KOPT-K1 (cell line): ENCODE results near the gene PLEKHD1.
"Not testable (repeated sequence)": the region's sequence is repeated elsewhere in the genome, so short reads cannot be mapped to it uniquely, and the experiment has no call there.

ENCODE experiments used
- H3K27ac ChIP-seq: fragments of 200-600 bp; sonication (generic); 2 replicates; pipeline ENCODE4 v1.5.1; 2016; ENCODE audit warnings: antibody characterized with exemption, mild to moderate bottlenecking, low read depth, low read length; ENCODE audit not compliant: poor library complexity, severe bottlenecking
- H3K36me3 ChIP-seq: fragments of 200-600 bp; sonication (generic); 2 replicates; pipeline ENCODE4 v1.5.1; 2017; ENCODE audit warnings: antibody characterized with exemption, mild to moderate bottlenecking, low read length, moderate library complexity; ENCODE audit not compliant: insufficient read depth
- H3K9me3 ChIP-seq: fragments of 200-600 bp; sonication (generic); 2 replicates; pipeline ENCODE4 v1.5.1; 2017; ENCODE audit warnings: antibody characterized with exemption, low read length, mild to moderate bottlenecking; ENCODE audit not compliant: insufficient read depth, poor library complexity, severe bottlenecking

Gene PLEKHD1

DNA sequence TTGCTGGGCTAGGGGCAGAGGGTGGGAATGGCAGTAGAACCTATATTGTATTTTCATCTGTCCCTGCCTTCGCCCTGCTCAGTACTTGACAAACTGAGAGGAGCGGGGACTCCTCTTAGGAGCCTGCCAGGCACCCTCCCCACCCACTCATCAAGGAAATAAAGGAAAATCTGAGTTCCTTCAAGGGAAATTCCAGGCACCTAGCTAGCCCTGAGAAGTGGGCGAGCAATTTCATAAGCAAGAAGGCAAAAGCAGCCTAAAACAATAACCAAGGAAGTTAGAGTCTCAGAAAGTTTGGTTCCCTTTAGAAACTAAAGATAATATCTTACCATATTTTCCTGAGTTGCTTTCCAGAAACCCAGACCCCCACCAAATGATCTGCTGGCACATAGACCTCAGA lies 10.6 kb upstream of the PLEKHD1 start:
- Histone ChIP-seq H3K27ac (no peak overlapping the region), H3K9me3 (no peaks in the 10 kb centered on the region), H3K36me3 (no peaks in the 10 kb centered on the region)

DNA sequence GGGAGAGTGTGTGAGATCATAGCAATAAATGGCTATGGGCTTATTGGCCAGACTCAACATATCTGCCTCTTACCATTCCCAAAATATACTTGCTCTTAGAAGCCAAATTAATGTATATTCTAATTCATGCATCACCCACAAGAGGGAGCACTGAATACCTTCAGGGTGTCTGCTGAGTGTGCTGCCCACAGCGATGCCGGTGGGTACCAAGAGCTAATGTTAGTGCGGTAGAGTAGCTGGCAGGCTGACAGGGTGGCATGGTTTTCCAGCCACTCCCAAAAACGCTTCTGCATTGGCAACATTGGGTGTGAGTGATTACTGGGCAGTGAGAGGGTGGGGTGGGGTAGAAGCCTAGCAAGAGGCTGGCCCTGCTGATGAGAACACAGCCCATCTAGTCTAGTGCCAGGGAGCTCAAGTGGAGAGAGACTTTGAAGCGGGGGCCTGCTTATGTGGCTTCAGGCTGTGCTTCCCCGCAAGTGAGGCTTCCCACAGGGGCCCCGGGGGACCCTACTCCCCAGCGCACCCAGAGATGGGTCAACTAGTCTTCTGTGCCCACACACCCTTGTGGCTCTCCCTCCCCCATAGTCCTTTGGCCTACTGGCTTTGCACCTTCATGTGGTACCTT lies 9.2 kb upstream of the PLEKHD1 start:
- no peak overlapping the region for H3K27ac ChIP-seq
- H3K9me3 ChIP-seq = no peaks in the 10 kb centered on the region
- no peaks in the 10 kb centered on the region for H3K36me3 ChIP-seq

DNA sequence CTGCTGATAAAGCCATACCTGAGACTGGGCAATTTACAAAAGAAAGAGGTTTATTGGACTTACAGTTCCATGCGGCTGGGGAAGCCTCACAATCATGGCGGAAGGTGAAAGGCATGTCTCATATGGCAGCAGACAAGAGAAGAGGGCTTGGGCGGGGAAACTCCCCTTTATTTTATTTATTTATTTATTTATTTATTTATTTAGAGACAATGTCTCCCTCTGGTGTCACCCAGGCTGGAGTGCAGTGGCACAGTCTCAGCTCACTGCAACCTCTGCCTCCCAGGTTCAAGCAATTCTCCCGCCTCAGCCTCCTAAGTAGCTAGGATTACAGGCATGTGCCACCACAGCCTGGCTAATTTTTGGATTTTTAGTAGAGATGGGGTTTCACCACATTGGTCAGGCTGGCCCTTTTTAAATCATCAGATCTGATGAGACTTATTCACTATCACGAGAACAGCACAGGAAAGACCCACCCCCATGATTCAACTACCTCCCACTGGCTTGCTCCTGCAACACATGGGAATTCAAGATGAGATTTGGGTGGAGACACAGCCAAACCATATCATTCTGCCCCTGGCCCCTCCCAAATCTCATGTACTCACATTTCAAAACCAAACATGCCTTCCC lies 7.6 kb upstream of the PLEKHD1 start:
- H3K27ac ChIP-seq, H3K36me3 ChIP-seq, H3K9me3 ChIP-seq: not testable (repeated sequence)

DNA sequence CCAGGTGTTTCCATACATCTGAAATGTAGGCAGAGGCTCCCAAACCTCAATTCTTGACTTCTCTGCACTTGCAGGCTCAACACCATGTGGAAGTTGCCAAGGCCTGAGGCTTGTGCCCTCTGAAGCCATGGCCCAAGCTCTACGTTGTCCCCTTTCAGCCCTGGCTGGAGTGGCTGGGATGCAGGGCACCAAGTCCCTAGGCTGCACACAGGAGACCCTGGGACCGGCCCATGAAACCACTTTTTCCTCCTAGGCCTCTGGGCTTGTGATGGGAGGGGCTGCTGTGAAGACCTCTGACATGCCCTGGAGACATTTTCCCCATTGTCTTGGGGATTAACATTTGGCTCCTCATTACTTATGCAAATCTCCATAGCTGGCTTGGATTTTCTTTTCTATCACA lies 6.5 kb upstream of the PLEKHD1 start:
- not testable (repeated sequence) for H3K36me3 ChIP-seq

DNA sequence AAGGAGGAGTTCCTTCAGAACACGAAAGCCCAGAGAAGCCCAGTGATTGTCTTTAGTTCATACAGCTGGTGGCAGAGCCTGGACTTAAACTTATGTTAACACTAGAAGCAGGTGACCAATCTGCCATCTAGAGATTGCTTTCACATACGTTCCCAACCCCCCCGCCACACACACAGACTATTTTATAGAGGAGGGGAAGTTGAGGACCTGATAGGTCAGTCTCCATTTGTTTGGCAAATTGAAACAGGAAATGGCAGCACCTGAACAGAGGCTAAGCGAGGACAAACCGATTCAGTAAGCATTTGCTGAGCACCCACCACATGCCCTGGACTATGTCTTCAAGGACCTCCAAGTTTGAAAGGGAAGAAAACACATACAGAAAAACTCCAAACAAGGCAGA lies 4.8 kb upstream of the PLEKHD1 start:
- Histone ChIP-seq H3K27ac (no peak overlapping the region), H3K9me3 (no peaks in the 10 kb centered on the region)

More for the DNA sequence above, 6.5 kb upstream of the PLEKHD1 start:
- H3K27ac ChIP-seq, H3K9me3 ChIP-seq: not testable (repeated sequence)

DNA sequence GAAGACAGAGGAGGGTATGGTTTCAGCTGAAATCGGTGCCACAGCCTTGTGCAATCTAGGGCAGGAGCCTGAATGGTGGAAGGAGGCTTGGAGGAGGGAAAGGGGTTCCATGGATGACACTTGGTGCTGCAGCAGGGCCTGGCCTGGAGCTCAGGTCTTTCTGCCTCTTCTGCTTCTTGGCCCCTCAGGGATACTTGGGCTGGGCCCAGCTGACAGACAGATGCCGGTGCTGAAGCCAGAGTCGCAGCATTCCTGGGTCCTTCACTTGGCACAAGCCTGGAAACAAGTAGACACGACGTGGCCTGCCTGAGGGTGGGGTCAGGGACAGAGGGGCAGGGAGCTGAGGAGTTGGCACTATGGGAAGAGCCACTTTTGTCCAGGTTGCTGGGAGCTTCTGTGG lies 4.4 kb upstream of the PLEKHD1 start:
- Histone ChIP-seq H3K9me3 (no peaks in the 10 kb centered on the region), H3K27ac (no peak overlapping the region), H3K36me3 (no peaks in the 10 kb centered on the region)

More for the DNA sequence above, 4.8 kb upstream of the PLEKHD1 start:
- H3K36me3 ChIP-seq = no peaks in the 10 kb centered on the region

DNA sequence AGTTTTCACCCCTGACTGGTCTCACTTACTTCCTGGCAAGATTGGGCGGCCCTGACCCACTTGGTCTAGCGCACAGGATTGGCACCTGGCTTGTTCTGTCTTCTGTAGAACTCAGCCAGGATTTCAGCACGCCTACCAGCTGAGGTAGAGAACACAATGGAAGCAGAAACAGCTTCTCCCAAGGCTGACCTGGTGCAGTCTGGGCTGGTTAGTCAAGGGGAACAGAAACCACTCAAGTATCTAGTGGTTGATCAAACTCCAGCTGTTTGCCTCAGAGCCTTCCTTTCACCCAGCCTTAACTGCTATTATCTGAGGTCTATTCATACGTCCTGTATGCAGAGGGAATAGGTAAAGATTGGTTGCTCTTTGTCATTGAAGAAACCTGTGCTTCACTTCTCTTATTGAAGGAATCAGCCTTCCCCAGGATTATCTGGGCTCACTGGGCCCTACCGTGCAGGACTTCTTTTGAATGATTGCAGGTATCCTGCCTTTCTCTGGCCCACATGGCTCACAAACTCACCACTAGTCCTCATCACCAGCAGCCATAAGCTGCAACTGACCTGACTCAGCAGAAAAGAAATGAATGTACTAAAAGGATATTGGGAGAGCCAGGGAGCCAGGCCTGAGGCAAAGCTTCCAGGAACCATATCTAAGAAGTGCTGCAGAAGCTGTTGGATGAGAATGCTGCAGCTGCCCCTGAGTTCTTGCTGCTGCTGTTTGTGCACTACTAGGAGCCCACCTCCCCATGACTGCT lies 2.5 kb upstream of the PLEKHD1 start:
- Histone ChIP-seq H3K9me3 (no peaks in the 10 kb centered on the region), H3K27ac (no peak overlapping the region), H3K36me3 (no peaks in the 10 kb centered on the region)

DNA sequence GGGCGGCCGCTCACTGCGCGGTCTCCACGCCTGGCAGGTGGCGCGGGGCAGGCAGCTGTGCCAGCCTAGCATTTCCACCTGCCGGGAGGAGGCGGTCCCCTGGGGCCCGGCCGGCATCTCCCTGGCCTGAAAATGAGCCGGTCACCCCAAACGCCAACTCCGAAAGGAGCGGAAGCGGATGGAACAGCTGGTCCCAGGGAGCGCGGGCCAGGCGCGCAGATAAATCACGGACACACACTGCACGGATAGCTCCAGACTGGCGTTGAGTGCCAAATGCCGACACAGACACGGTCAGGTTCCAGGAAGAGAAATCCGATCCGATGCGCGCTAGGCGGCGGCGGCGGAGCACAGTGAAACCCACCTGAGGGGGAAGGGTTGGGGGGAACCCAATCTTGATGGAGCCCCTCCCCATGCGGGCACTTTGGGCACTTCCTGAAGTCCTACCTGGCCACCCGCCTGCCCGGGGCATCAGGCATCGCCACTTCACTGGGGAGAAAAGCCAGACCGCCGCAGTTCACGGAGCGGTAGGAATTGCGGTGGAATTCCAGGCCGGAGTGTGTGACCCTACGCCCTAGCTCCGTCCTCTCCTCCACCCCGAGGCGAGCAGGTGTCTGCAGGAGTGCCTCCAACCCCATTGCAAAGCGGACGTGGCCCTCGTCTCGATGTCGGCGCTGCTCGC lies 624 bp upstream of the PLEKHD1 start:
- Histone ChIP-seq H3K27ac (no peak overlapping the region), H3K9me3 (no peaks in the 10 kb centered on the region)

DNA sequence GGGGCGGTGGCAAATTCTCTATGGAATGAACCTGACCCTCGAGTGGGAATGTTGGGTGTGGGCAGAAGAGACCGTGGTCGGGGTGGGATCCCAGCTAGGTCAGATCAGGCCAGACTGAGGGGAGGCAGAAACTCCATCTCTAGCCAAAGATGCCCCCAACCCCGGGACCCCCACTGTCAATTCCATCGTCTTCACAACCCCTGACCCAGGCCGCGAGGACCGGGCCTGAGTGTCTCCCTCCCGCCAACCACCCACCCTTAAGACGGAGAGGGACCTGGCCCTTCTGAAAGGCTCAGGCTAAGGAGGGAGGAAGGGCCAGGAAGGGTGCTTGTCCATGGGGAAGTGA lies 760 bp downstream of the PLEKHD1 start:
- Histone ChIP-seq H3K36me3 (no peaks in the 10 kb centered on the region), H3K27ac (no peak overlapping the region)

More for the DNA sequence above, 624 bp upstream of the PLEKHD1 start:
- H3K36me3 ChIP-seq = no peaks in the 10 kb centered on the region

DNA sequence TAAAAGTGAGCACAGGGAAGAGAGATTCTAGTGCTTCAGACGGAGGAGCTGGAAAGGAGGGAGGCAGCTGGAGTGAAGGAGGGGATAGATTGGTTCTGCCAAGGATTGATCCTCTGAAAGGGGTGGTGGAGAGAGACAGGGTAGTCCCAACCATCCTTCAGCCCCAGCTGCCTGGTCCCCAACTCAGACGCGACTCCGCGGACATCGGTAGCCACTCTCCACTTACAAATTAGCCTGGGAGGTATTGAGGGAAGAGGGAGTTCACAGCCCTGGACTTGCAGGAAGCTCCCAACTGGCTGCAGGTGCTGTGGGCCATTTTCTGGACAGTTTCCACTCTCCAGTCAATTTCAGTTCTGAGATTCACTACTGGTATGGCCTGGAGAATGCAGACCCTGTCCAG lies 1.2 kb downstream of the PLEKHD1 start:
- Histone ChIP-seq H3K36me3 (no peaks in the 10 kb centered on the region), H3K27ac (no peak overlapping the region), H3K9me3 (no peaks in the 10 kb centered on the region)

More for the DNA sequence above, 760 bp downstream of the PLEKHD1 start:
- no peaks in the 10 kb centered on the region for H3K9me3 ChIP-seq

DNA sequence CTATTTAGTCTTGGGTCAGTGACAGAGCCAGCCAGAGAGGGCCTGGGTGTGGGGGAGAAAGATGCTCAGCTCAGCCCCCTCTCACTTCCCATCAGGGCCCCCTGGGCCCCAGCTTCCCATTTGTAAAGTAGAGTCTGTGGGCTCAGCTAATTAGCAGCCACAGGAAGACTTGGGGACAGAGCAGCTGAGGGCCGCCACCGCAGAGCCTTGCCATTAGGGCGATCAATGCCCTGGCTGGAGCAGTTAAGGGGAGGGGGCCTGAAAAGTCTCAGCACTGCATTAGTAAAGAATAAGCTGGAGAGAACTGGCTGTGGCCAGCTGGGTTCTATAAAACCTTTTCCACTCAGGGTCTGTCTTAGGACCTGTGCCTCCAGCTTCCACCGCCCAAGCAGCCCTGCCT lies 2.7 kb downstream of the PLEKHD1 start:
- H3K27ac ChIP-seq = no peak overlapping the region
- H3K9me3 ChIP-seq = no peaks in the 10 kb centered on the region
- H3K36me3 ChIP-seq = no peaks in the 10 kb centered on the region

DNA sequence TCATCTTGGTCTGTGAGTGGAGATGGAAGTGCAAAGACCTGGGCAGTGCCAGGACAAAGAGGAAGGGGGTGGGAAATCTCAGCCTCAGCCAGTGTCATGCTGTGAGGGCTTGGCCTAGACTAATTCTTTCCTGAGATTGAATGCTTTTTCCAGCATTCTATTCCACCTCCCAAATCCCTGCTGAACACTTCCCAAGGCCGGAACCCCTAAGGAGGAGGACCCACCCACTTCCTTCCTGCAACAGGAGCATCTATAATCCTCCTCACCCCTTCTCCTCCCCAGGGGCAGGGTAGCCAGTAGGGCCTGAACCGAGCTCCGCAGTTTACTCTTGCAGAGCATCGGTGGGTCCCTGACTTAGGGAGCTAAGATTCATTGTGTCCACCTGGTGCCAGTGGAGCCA lies 3.2 kb downstream of the PLEKHD1 start:
- no peaks in the 10 kb centered on the region for H3K36me3 ChIP-seq
- H3K27ac ChIP-seq = no peak overlapping the region
- no peaks in the 10 kb centered on the region for H3K9me3 ChIP-seq

DNA sequence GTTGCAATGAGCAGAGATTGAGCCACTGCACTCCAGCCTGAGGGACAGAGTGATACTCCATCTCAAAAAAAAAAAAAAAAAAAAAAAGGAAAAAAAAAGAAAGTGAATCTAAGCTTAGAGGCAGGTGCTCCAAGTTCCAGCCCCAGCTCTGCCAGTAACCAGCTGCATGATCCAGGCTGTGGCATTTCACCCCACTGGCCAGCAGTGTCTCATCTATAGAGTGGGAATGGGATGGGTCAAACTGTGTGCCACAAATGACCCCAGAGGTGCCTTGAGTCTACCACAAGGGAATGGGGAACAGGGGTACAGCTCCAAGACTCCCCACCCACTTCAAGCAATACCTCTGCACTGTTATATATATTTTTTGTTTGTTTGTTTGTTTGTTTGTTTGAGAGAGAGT lies 5.0 kb downstream of the PLEKHD1 start:
- no peak overlapping the region for H3K27ac ChIP-seq
- H3K36me3 ChIP-seq = no peaks in the 10 kb centered on the region
- no peaks in the 10 kb centered on the region for H3K9me3 ChIP-seq

DNA sequence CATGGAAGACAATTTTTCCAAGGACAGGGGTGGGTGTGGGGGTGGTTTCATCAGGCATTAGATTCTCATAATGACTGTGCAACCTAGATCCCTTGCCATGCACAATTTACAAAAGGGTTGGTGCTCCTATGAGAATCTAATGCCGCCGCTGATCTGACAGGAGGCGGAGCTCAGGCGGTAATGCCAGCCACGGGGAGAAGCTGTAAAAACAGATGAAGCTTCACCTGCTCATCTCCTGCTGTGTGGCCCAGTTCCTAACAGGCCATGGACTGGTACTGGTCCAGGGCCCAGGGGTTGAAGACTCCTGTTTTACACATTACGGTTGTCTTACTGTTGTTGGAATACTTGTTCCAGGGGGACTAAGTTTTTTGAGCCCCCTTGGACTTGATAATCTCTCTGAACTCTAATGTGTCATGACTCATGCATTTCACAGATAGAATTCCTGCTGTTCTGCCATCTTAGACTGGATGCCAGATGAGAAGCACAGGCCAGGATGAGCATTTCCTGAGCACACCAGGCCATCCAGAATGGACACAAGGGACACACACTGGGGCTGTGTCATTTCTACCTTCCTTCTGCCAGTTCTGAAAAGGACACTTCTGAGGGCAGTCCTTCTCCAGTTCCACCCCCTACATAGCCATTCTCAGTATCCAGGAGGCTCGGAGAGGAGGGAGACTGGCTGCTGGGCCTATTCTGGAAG lies 5.8 kb downstream of the PLEKHD1 start:
- Histone ChIP-seq H3K36me3 (no peaks in the 10 kb centered on the region), H3K9me3 (no peaks in the 10 kb centered on the region), H3K27ac (no peak overlapping the region)

DNA sequence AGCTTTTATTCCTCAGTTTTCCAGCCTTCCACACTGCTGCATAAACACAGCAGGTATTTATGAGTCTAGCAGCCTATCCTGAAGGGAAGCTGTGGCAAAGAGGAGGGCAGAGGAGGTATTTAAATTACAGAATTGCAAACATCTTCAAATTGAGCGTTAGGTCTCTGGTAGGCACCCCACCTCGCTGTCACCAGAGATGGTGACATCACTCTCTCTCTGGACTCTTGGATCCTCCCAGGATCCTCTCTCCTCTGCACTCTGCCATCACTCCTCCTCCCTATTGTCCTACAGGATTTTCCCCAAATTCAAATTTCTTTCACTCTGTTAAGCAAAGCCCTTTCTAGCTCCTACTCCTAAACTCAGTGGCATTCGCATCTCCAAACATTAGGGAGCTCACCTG lies 6.7 kb downstream of the PLEKHD1 start:
- no peak overlapping the region for H3K27ac ChIP-seq

More for the DNA sequence above, 6.7 kb downstream of the PLEKHD1 start:
- no peaks in the 10 kb centered on the region for H3K36me3 ChIP-seq
- H3K9me3 ChIP-seq = no peaks in the 10 kb centered on the region
